GM19467 (cell line): Measurements from ENCODE around the gene PXYLP1.

Experiments
- ATAC-seq: cut with Tn5 transposase; IDR thresholded peaks from one replicate; pipeline ENCODE4 v1.9.1; 2021; ENCODE audit warnings: mild to moderate bottlenecking, moderate library complexity; ENCODE audit not compliant: unreplicated experiment

PXYLP1 gene

GRCh38 chr3:141341536-141341935 lies 109.9 kb downstream of the PXYLP1 start:
- no peak for ATAC-seq

GRCh38 chr3:141342386-141342785 lies 110.8 kb downstream of the PXYLP1 start:
- no peak for ATAC-seq

- no peak for ATAC-seq
These were observed 111.5 kb downstream of the PXYLP1 start for GRCh38 chr3:141343077-141343476.

DNA sequence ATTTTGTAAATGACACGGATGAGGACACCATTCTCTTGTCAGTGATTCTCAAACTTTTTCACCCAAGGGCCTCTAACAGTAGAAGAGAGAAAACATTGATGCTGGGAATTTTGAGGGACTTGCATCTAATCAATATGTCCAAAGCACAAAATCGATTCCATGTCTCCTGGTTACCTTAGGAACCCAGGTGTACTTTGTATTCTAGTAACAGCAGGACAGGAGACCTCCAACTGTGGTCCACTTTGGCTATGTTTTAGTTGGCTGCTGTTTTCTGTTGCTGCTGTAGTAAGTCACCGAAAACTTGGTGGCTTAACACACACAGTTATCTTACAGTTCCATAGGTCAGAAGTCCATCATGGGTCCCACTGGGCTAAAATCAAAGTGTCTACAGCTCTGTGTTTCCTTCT lies 112.2 kb downstream of the PXYLP1 start:
- ATAC-seq = no peak
